Erythroblast (primary cell): ENCODE data around the gene CIITA.

Experiments used
- DNase-seq, 2 experiments: peaks; one replicate each; lab custom pipeline; 2025; lab: John Stamatoyannopoulos, UW
- GATA1 ChIP-seq: IDR thresholded peaks from 2 replicates; pipeline ENCODE4 v1.6.1; 2011; ENCODE audit warnings: low read depth, mild to moderate bottlenecking, control low read depth, low read length, moderate library complexity
- POLR2A ChIP-seq: IDR thresholded peaks from 2 replicates; pipeline ENCODE4 v1.6.1; 2011; ENCODE audit warnings: mild to moderate bottlenecking, low read length

CIITA gene

DNA sequence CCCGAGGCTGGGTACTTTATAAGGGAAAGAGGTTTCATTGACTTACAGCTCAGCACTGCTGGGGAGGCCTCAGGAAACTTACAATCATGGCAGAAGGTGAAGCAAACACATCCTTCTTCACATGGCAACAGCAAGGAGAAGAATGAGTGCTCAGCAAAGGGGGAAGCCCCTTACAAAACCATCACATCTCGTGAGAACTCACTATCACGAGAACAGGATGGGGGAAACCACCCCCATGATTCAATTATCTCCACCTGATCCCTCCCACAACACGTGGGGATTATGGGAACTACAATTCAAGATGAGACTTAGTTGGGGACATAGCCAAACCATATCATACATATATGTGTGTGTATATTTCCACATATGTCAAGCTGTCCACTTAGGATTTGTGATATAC lies 89.6 kb downstream of the CIITA start:
- DNase-seq, result peak in 1 of 2 experiments; percentile 60
- TF ChIP-seq POLR2A, result peak; percentile 52

DNA sequence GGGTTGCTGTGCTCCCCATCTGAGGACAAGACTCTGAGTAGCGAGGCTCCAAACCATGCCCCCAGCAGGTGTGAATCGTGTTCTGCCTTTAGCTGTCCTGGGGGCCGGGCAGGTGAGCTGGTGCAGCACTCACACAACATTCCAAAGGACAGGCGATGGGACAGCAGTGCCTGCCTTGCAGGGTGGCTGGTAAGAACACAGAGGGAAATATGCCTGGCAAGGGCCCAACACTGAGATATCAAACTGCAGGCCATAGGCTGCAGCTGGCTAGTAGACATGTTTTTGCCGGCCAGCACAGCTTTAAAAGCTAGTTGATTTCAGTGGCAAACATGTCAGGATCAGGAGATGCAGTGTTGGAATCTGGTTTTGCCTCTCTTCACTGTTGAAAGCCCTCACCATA lies 91.0 kb downstream of the CIITA start:
- no peak for DNase-seq
- TF ChIP-seq POLR2A, result no peak
- TF ChIP-seq GATA1, result no peak

DNA sequence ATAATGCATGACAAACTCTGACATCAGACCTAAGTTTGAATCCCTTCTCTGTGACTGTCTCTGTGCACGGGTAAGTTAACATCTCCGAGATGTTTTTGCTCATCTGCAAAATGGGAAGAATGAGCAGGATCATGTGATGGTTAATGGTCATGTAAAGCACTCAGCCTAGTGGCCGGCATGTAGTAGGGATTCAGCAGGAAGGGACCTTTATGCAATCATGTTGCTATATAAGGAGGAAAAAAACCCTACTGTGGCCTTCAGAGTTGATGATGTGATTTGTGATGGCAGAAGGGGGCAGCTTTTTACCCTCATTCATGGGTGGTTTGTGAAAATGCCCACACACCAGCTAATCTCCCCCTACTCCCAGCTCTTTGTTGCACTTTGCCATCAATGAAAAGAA lies 91.5 kb downstream of the CIITA start:
- no peak for DNase-seq
- TF ChIP-seq GATA1, result no peak
- no peak for TF ChIP-seq POLR2A

DNA sequence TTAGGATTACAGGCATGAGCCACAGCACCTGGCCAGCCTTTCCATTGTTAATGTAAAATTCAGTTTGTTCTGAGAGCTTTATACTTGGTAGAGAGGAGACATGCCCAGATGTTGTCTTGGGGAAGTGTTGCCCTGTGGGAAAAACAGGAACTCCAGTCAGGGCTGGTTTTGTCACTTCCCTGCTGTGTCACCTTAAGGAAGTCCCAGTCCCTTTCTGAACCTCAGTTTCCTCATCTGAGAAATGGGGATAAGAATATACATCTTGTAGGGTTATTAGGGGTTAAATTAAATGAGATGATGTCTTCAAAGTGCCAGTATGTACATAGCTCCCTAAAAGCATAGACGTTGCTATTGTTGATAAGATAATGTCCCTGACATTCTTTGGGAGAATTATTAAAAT lies 92.6 kb downstream of the CIITA start:
- TF ChIP-seq POLR2A (no peak), GATA1 (no peak)
- no peak for DNase-seq

DNA sequence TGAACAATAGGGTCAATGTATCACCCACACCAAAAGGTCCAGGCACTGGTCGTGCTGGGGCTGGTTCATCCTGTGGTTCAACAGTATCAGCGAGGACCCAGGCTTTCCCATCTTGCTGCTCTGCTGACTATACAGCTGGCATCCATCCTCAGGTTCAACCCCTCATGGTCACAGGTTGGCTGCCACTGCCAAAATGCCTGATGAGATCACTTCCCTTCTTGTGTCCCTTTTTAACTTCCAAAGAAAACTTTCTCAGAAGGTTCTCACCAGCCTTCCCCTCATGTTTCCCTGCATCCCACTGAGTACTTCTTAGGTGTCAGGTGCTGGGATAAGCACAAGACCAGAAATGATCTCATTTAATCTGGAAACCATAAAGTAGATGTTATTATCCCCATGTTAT lies 93.1 kb downstream of the CIITA start:
- TF ChIP-seq POLR2A (no peak), GATA1 (no peak)
- no peak for DNase-seq

DNA sequence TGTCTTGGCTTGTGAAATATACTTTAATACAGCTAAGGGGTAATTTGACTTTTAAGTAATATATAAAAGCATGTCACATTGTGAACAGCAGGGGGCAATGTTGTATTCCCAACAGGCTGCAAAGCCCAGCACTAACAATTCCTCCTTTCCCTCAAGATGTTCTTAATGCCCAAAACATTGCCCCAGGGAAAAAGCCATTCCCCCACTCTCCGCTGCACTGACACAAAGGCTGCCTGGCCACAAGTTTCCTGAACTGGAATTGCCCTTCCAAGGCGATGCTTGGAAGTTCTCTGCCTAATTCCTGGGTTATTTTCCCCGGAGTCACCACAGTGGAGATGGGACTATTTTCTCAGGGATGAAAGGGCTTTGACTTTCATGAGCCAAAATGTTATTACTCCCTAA lies 94.6 kb downstream of the CIITA start:
- peak; percentile 81 to 89 for DNase-seq

DNA sequence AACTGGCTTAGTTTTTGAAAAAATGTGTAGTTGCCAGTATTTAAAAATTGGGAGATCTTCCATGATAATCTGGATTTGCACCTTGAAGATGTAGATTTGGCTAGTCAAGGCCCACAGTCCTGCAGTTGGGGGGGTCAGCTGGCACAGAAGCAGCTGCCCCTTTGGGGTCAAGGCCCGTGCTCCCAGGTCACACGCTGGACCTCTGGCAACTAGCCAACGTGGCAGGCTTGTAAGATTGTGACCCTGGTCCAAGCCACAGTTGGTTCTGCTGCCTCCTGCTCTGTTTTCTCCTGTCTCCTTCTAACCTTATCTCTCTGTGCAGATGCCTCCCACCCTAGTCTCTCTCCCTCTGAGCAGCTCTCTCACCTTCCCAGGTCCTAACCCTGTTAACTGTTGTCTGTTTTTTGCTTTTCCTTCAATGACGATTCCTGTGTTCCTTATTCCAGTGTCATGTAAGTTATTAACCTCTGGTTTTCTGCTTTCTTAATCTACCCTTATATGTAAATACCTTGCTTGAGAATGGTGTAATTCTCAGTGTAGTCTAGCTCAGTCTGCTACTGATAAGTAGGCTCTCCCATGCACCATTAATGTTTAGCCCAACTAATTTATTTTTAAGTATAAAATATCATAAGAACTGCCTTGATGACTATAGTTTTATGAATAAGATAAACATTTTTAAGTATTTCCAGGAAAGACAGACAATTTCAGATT lies 95.3 kb downstream of the CIITA start:
- peak; percentile 93 to 98 for DNase-seq
- TF ChIP-seq GATA1, result peak; percentile 81
- TF ChIP-seq POLR2A, result peak; percentile 17

More for the DNA sequence above, 94.6 kb downstream of the CIITA start:
- no peak for TF ChIP-seq GATA1
- no peak for TF ChIP-seq POLR2A

DNA sequence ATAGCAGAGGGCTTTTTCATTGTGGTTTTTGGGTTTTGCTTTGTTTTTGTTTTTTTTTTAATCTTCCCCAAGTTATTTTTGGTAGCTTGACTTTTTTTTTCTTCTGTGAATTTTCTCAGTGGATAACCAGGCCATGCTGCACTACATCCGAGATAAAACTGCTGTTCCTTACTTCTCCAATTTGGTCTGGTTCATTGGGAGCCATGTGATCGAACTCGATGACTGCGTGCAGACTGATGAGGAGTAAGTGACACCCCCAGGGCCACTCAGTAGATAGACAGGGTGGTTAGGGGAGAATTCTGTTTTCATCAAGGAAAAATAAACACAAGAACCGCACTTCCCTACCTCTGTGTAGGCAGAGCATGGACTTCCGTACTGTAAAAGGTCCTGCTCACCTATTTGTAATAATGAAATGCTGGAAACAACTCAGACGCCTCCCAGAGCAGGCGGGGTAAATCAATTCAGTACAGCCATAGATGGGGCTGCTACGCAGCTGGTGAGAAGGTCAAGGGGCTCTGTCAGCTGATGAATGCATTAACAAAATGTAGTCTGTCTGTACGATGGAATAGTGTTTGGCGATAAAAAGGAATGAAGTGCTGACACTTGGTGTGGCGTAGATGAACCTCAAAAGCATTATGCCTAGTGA lies 95.9 kb downstream of the CIITA start:
- DNase-seq, result peak; percentile 37 to 52
- TF ChIP-seq POLR2A (no peak), GATA1 (no peak)

DNA sequence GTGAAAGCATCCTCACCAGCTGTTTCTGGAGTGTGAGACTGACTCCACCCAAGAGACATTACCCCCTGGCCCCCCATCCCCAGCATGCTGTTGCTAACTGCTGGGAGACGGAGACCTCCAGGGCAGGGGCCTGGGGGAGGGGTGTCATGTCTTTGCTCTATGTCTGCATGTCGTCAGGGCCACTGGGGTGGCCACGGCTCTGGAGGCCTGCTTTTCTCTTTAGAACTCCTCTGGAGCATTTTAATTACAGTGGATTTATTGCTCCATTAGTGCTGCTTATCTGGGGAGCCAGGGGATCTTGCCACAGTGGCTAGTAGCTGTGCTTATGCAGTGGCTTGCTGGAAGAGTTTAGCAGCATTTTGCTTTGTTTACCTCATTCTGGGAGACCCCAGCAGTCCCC lies 99.6 kb downstream of the CIITA start:
- DNase-seq, result no peak
- no peak for TF ChIP-seq POLR2A
- no peak for TF ChIP-seq GATA1

DNA sequence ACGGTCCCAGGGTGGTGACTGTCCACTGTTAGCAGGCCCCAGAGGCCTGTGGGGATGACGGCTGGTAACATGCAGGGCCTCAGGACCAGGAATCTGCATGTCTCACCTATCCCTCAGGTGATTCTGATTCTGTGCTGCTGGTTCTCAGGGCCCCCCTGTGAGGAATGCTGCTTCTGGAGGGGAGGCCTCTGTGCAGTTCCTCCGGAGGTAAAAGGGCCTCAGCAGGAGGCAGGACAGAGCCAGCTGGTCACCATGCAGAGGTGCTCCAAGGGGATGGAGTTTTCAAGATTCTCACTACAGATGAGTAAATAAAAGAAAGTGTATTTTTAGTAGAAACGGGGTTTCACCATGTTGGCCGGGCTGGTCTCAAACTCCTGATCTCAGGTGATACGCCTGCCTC lies 101.1 kb downstream of the CIITA start:
- TF ChIP-seq GATA1 (no peak), POLR2A (no peak)
- no peak for DNase-seq

DNA sequence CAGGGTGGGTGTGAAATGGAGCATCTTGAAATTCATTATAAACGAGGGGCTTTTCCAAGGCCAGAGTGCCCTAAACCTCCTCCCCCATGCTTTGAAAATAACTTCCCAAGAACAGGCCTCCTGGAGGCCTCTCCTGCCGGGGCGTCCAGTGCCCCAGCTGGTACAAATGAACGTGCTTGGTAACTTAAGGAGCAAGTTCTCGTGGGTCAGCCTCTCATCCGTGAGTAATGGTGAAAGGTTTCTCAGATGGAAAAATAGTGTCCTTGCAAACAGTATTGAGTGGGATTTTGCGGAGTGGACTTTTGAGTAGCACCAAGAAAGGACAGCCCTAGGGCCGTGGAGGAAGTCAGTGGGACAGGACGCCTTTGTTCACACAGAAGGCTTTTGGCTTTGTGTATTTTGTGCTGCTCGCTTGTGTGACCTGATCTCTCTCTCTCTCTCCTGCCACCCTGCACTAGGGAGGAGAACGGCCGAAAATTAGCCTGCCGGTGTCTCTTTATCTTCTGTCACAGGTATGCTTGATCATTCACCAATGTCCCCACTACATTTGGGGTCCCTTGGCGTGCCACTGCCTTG lies 102.0 kb downstream of the CIITA start:
- TF ChIP-seq GATA1 (no peak), POLR2A (no peak)
- DNase-seq, result no peak

DNA sequence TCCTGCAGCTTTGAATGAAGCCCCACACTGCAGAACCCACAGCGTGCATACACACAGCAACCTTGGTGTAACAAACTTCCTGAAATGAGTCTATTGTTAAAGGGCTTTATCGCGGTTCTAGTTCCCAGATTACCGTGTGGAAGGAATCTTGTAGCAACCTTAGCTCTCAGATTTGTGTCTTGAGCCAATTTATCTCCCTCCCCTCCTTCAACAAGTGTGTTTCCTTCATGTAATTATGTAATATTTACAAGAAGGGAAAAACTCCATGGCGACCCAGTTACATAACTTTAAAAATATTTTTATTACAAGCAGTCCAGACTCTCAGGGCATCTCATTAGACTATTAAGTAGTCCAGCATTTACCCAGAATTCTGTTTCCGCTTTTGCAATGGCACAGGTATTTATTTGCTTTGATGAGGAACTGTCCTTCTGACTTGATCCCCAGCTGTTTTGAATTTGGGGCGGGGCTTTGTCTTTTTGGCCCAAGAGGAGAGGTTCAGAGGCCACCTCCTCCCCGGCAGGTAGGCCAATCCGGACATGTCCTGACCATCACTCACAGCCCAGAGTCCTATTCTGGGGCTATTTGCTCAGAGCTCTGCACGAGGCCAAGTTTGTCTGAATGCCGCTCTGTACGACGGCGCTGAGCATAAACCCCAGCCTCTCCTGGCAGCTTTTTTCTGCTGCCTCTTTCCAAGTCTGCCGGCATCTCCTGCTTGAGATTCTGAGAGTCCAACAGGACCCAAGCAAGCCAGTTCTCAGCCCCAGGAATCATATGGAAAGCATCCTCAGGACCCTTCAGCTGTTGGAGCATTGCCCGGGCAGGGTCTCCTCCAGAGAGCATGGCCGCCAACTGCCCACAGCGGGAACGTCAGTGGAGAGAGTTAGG lies 103.0 kb downstream of the CIITA start:
- TF ChIP-seq GATA1 (no peak), POLR2A (no peak)
- no peak for DNase-seq

DNA sequence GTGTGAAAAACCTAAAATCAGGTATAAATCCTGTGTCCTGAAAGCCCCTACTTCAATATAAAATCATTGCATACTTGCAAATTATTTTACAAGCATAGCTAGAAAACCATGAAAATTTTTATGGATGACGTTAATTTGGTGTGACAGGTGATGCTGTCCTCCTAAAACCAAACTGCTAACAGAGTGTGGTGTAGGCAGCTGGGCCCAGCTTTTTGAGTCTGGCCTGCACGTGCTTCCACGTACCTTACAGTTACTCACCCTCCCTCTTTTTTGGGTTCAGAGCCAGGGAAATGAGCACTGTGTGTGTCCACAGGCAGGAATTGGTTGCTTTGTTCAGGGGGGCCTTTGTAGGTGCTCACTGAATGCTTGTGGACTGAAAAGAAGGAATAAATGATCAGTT lies 103.8 kb downstream of the CIITA start:
- no peak for TF ChIP-seq GATA1
- no peak for TF ChIP-seq POLR2A
- DNase-seq, result no peak
